GM23338 (cell line): ENCODE measurements around the gene TTLL5. TPM values are rescaled to one million over a fixed set of nuclear protein-coding genes. Genes with fewer than 3 reads are reported as not detected.

Source experiments
- ATAC-seq: fragments of 200-7000 bp; cut with Tn5 transposase; 3 replicates; pipeline ENCODE4 v1.9.1; 2020
- DNase-seq: peaks from one replicate; pipeline ENCODE4 v3.0.0-alpha.2; 2015; ENCODE audit warnings: low spot score
- H2AFZ ChIP-seq: fragments of 200-600 bp; sonication (generic); 2 replicates; pipeline ENCODE4 v1.8.0; 2016; ENCODE audit warnings: antibody characterized with exemption, mild to moderate bottlenecking, moderate library complexity
- H3F3A ChIP-seq: fragments of 200-600 bp; sonication (generic); replicated peaks from 2 replicates; pipeline ENCODE4 v1.8.0; 2017; ENCODE audit warnings: antibody characterized with exemption, mixed run types, low read depth
- H3K27ac ChIP-seq: fragments of 200-600 bp; sonication (generic); 2 replicates; pipeline ENCODE4 v1.6.1; 2016; ENCODE audit warnings: low read depth
- H3K27me3 ChIP-seq: fragments of 200-600 bp; sonication (generic); 2 replicates; pipeline ENCODE4 v1.8.0; 2016; ENCODE audit warnings: mild to moderate bottlenecking, mixed run types, moderate library complexity; ENCODE audit not compliant: insufficient read depth
- H3K36me3 ChIP-seq: fragments of 200-600 bp; sonication (generic); 2 replicates; pipeline ENCODE4 v1.8.0; 2016; ENCODE audit warnings: mild to moderate bottlenecking; ENCODE audit not compliant: insufficient read depth
- H3K4me1 ChIP-seq: fragments of 200-600 bp; sonication (generic); 2 replicates; pipeline ENCODE4 v1.8.0; 2016; ENCODE audit warnings: mild to moderate bottlenecking, moderate library complexity; ENCODE audit not compliant: insufficient read depth
- H3K4me2 ChIP-seq: fragments of 200-600 bp; sonication (generic); 2 replicates; pipeline ENCODE4 v1.7.1; 2017; ENCODE audit warnings: mixed run types
- H3K4me3 ChIP-seq: fragments of 200-600 bp; sonication (generic); 2 replicates; pipeline ENCODE4 v1.6.1; 2016; ENCODE audit warnings: mixed run types
- H3K79me2 ChIP-seq: fragments of 200-600 bp; sonication (generic); replicated peaks from 2 replicates; pipeline ENCODE4 v1.8.0; 2017; ENCODE audit warnings: mild to moderate bottlenecking; ENCODE audit not compliant: insufficient read depth
- H3K9me2 ChIP-seq: fragments of 200-600 bp; sonication (generic); 2 replicates; pipeline ENCODE4 v1.8.0; 2017; ENCODE audit not compliant: insufficient read depth
- H4K20me1 ChIP-seq: fragments of 200-600 bp; sonication (generic); replicated peaks from 2 replicates; pipeline ENCODE4 v1.8.0; 2017; ENCODE audit warnings: mild to moderate bottlenecking; ENCODE audit not compliant: insufficient read depth
- H3K27ac Mint-ChIP-seq: 2 replicates; pipeline ENCODE4 v1.8.0; 2020; ENCODE audit warnings: inconsistent platforms, mild to moderate bottlenecking, moderate library complexity, mixed read lengths
- H3K27me3 Mint-ChIP-seq: 3 replicates; pipeline ENCODE4 v1.8.0; 2022; ENCODE audit warnings: low read depth, mild to moderate bottlenecking, moderate library complexity, mixed read lengths, inconsistent platforms; ENCODE audit not compliant: insufficient read depth, poor library complexity
- H3K36me3 Mint-ChIP-seq: 3 replicates; pipeline ENCODE4 v1.8.0; 2021; ENCODE audit warnings: low read depth, mild to moderate bottlenecking, inconsistent platforms, moderate library complexity, mixed read lengths
- H3K4me1 Mint-ChIP-seq: 3 replicates; pipeline ENCODE4 v1.8.0; 2020; ENCODE audit warnings: mild to moderate bottlenecking, inconsistent platforms, mixed read lengths
- H3K4me3 Mint-ChIP-seq: 3 replicates; pipeline ENCODE4 v1.8.0; 2021; ENCODE audit warnings: moderate library complexity, mild to moderate bottlenecking, inconsistent platforms, mixed read lengths
- H3K9me3 Mint-ChIP-seq: 3 replicates; pipeline ENCODE4 v1.8.0; 2020; ENCODE audit warnings: moderate library complexity, mild to moderate bottlenecking, inconsistent platforms, mixed read lengths
- CTCF ChIP-seq, 2 experiments: fragments of 200-600 bp in 1 of 2; sonication (generic) in 1 of 2; conservative IDR thresholded peaks; 2 replicates each; pipeline versions ENCODE4 v1.5.1 to v1.6.1; 2016 to 2017; ENCODE audit warnings: antibody characterized with exemption in 2 of 2, low read depth in 2 of 2, mild to moderate bottlenecking in 2 of 2, moderate library complexity in 1 of 2
- EZH2 ChIP-seq: fragments of 200-600 bp; sonication (generic); IDR thresholded peaks from one replicate; pipeline ENCODE4 v1.8.0; 2017; ENCODE audit warnings: antibody characterized with exemption, mild to moderate bottlenecking, low read depth; ENCODE audit not compliant: unreplicated experiment
- JUNB ChIP-seq: IDR thresholded peaks from one replicate; pipeline ENCODE4 v1.6.1; 2016; ENCODE audit warnings: antibody characterized with exemption; ENCODE audit not compliant: unreplicated experiment
- NANOG ChIP-seq: IDR thresholded peaks from 2 replicates; pipeline ENCODE4 v1.6.1; 2016; ENCODE audit warnings: antibody characterized with exemption, borderline replicate concordance
- REST ChIP-seq: IDR thresholded peaks from one replicate; pipeline ENCODE4 v1.6.1; 2018; ENCODE audit warnings: antibody characterized with exemption; ENCODE audit not compliant: unreplicated experiment
- STAT1 ChIP-seq: IDR thresholded peaks from one replicate; pipeline ENCODE4 v1.6.1; 2016; ENCODE audit warnings: antibody characterized with exemption; ENCODE audit not compliant: unreplicated experiment
- polyA plus RNA-seq: library from polyadenylated mRNA; unstranded; fragments of >200 nt; fragmentation: Nextera tagmentation; extraction: Ambion mirVana; gene quantifications from 2 replicates; pipeline ENCODE4 v1.2.1, GENCODE V29; 2016
- total RNA-seq: library from RNA; depleted of rRNA; stranded (reverse); fragments of >200 nt; shearing (Covaris generic); gene quantifications from 2 replicates; pipeline ENCODE4 v1.2.3, GENCODE V29; 2014

Gene TTLL5
- total and polyA plus RNA-seq, 2 experiments from 2014 or later = 33.5 to 35.4 TPM

DNA sequence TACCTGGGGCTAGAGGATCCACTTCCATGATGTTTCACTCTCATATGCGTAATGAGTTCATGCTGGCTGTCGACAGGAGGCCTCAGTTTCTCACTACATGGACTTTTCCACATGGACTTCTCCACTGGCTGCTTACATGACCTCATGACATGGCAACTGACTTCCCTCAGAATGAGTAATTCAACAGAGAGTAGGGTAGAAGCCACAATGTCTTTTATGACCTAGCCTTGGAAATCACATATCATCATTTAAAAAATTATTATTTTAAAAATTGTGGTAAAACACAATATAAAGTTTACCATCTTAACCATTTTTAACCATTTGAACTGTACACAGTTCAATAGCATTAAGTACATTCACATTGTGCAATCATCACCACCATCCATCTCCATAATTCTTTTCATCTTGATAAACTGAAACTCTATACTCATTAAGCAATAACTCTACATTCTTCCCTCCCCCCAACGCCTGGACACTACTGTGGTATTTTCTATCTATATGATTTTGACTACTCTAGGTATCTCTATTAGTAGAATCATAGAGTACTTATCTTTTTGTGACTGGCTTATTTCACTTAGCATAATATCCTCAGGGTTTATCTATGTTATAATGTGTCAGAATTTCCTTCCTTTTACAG, 176.2 kb downstream of the TTLL5 start:
- no peak overlapping the region for H3K27ac Mint-ChIP-seq
- H3K36me3 Mint-ChIP-seq = peaks cover 16% of the 10 kb centered on the region; the same call in 2 of the 3 replicates

More for the DNA sequence above, 176.2 kb downstream of the TTLL5 start:
- no peak for DNase-seq
- no peaks in the 10 kb centered on the region for H3K9me2 ChIP-seq
- H3K4me1 Mint-ChIP-seq = peaks cover 16% of the 10 kb centered on the region
- H3K4me3 ChIP-seq = no peak overlapping the region
- no peaks in the 10 kb centered on the region; the same call in 1 of the 2 replicates for H4K20me1 ChIP-seq
- H3K27me3 ChIP-seq = no peaks in the 10 kb centered on the region
- TF ChIP-seq REST = no peak
- no peak for TF ChIP-seq STAT1
- no peak for TF ChIP-seq JUNB
- TF ChIP-seq CTCF (conservative IDR thresholded peaks at IDR 0.05; ENCODE audit: low read depth in 2 of 2) = no peak
- TF ChIP-seq EZH2 = no peak
- no peak for TF ChIP-seq NANOG
- H3K79me2 ChIP-seq = no peaks in the 10 kb centered on the region
- H3K4me1 ChIP-seq = peaks cover 7% of the 10 kb centered on the region; the same call in 1 of the 2 replicates
- ATAC-seq = no peak
- H3K36me3 ChIP-seq = no peaks in the 10 kb centered on the region
- no peak overlapping the region for H2AFZ ChIP-seq
- no peak overlapping the region for H3K4me3 Mint-ChIP-seq
- H3K9me3 Mint-ChIP-seq = no peaks in the 10 kb centered on the region
- no peaks in the 10 kb centered on the region for H3K27me3 Mint-ChIP-seq
- no peak overlapping the region for H3K4me2 ChIP-seq
- no peak overlapping the region for H3K27ac ChIP-seq
- no peaks in the 10 kb centered on the region for H3F3A ChIP-seq
